Stimulated activated CD4-positive, alpha-beta T cell treated with anti-CD3 and anti-CD28 coated beads, Interleukin-15, amount 100 ng/mL, for 1 hour (primary cell): ENCODE results near the gene PDLIM5.
"Not testable (repeated sequence)": the region's sequence is repeated elsewhere in the genome, so short reads cannot be mapped to it uniquely, and the experiment has no call there.

Experiments
- DNase-seq, 2 donors: peaks; one replicate each; pipeline ENCODE4 v3.0.0-alpha.2; 2020; ENCODE audit warnings: low read depth in 1 of 2, low spot score in 1 of 2

PDLIM5 gene

GRCh38 chr4:94459462-94460161 is 7.9 kb downstream of the PDLIM5 start:
- DNase-seq: no peak

DNA sequence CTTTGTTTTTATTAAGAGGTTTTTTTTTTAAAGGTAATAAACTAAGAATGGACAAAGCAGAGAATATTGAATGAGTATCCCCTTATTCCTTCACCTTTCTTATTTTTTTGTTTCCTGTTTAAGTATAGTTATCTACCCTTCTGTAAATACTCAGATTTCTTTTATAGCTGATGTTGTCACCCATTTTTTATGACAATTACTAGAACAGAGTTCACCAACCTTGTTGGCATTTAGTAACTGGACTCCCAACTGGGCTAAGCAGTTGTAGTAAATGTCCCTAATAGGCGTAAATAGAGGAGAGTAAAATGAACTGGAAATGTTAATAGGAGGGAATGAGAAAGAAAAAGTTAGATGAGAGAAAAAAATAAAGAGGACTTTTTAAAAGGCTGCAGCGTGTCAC is 9.8 kb downstream of the PDLIM5 start:
- DNase-seq: no peak

GRCh38 chr4:94462572-94462971 is 10.8 kb downstream of the PDLIM5 start:
- no peak for DNase-seq

GRCh38 chr4:94463771-94464170 is 12.0 kb downstream of the PDLIM5 start:
- no peak for DNase-seq

DNA sequence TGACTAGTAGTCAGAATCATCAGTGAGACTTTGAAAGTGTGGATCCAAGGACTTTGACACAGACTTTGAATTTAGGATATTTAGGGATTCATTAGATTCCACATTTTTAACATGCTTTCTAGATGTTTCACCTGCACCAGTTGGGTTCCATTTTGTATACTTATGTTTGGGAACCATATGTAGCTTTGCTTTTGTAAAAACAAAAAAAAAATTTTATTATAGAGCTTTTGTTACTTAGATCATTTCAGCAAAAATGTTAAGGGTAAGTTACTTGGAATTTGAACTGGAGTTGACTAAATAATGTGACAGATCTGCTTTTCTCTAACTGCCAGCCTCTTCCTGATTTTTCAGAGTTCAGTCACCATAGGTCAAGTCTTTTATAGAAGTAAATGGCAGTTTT is 14.6 kb downstream of the PDLIM5 start:
- DNase-seq: no peak

DNA sequence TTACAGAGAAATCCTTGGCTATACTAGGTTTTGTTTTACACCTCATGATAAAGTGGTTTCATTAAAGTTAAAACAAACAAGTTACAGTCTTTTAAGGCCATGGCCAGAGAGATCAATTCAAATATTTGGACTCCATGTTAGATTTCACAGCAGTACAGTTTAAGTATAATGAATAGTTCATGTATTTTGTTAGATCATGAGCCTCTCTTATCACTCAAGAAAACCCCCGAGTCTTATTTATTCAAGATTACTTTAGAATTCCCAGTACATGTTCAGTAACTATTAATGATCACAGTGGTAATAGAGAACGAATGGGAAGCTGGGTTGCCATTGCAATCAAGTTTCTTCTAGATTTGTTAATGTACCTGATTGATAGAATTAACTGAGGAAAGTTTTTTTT is 15.2 kb downstream of the PDLIM5 start:
- DNase-seq: no peak

DNA sequence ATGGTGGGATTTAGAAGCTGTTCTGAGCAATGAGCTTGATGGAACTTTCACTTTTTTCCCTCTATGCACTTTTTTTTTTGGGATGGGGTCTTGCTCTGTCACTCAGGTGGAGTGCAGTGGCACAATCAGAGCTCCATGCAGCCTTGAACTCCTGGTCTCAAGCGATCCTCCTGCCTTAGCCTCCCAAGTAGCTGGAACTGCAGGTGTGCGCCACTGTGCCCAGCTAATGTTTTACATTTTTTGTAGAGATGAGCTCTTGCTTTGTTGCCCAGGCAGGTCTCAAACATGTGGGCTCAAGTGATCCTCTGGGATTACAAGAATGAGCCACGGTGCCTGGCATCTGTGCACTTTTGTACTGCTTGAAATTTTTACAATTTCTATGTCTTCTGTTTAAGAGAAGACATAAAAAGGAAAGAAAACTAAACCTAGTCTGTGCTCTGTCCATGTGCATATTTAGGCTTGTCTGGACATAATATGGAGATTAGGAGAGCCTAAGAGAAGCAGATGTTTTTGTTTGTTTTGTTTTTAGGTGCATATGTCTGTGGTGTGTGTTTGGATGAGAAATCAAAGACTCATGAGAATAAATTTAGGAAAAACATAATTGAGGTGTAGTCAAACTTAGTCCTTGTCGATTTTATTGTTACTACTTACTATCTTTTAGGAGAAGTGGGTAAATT is 16.5 kb downstream of the PDLIM5 start:
- DNase-seq: no peak

DNA sequence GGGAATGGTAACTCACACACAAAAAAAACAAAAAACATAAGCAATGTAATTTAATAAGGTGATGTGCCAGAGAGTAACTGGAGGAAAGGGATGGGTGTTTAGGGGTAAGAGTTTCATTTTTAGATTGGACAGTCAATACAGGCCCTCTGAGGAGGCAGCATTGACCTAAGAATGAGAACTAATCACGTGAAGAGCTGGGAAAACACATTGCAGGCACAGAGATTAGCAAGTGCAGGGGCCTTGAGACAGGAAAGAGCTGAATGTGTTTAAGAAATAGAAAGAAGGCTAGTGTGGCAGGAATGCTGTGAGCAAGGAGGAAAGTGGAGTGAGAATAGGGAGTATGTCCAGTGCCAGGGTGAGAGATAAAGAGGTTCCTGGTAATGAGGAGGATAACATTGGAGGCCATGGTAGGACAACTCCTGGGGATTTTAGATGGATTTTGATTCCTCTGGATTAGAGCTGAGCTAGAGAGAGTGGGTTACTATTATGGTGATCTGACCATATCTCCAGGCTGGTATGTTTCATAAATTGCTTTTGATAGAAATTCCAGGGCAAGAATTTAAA is 17.6 kb downstream of the PDLIM5 start:
- DNase-seq: no peak

DNA sequence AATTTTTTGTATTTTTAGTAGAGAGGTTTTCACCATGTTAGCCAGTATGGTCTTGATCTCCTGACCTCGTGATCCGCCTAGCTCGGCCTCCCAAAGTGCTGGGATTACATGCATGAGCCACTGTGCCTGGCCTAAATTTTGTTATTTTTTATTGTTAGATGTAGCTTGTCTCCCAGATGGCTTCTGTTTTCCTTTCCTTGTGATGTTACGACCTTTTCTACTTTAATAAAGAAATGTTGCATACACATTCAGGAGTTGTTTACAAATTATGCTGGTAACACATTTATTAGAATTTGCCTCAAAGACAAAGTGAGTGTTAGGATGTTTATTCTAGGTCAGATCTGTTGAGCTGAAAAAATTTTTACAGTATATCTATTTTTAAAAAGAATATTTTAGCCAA is 18.4 kb downstream of the PDLIM5 start:
- no peak for DNase-seq

DNA sequence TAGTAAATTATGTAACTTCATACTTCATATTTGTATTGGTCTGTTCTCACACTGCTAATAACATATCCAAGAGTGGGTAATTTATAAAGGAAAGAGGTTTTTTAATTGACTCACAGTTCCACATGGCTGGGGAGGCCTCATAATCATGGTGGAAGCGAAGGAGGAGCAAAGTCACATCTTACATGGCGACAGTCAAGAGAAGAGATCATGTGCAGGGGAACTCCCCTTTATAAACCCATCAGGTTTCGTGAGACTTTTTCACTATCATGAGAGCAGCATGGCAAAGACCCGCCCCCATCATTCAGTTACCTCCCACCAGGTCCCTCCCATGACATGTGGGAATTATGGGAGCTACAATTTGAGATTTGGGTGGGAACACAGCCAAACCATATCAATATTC is 19.0 kb downstream of the PDLIM5 start:
- DNase-seq: not testable (repeated sequence)

- DNase-seq: no peak
These were observed 20.5 kb downstream of the PDLIM5 start for GRCh38 chr4:94472056-94472826.

GRCh38 chr4:94475050-94475449 is 23.3 kb downstream of the PDLIM5 start:
- DNase-seq: no peak

- DNase-seq: no peak
These were observed 24.1 kb downstream of the PDLIM5 start for GRCh38 chr4:94475794-94476193.

DNA sequence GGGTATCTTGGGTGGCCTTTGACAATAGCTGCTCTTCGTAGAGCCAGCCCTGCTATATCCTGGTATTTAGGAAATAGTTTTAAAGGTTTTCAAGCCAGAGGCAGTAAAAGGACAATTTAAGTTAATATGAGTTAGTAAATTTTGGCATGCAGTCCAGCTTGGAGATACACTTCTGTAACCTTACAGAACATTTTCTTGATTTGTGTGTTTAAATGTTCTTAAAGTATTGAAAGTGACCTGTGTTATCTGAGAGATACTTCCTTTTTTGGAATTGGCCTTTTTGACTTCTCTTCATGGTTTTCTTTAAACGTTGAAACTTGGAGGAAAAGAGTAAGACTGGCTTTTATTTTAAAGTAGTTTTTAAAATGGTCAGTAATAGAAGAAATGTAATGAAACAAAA is 25.5 kb downstream of the PDLIM5 start:
- no peak for DNase-seq

DNA sequence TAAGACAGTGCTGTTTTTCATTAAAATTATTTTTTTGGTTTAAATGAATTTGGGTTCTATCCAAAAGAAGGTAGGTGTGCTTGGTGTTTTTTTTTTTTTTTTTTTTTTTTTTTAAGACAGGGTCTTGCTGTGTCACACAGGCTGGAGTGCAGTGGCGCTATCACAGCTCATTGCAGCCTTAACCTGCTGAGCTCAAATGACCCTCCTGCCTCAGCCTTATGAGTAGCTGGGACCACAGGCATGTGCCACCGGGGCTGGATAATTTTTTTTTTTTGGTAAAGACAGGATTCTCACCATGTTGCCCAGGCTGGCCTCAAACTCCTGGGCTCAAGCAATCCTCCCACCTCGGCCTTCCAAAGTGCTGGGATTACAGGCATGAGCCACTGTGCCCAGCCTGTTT is 27.1 kb downstream of the PDLIM5 start:
- DNase-seq: not testable (repeated sequence)

DNA sequence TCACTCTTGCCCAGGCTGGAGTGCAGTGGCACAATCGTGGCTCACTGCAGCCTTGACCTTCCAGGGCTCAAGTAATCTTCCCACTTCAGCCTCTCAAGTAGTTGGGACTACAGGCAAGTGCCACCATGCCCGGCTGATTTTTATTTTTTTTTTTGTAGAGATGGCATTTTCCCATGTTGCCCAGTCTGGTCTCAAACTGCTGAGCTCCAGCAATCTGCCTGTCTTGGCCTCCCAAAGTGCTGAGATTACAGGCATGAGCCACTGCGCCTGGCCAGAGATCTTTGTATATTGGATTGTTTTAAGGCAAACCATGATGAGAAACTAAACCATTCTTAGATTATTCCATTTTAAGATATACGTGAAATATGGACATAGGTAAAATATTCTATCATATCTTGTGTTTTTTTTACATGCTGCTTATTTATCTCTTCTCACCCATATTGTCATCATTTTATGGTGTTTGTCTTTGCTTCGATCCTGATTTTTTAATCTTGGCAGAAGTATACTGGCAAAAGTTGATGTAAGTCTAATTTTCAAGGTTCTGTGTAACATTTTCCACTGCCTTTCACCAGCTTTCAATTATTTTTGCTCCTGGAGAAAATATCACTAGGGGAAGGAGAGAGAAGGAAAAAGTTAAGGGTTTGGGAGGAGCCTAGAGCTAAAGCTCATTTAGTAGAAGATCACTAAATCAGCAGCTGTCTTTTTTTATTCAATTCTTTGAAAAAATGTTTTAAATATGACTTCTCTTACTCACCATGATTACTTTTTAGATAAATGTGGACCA is 27.8 kb downstream of the PDLIM5 start:
- no peak for DNase-seq

GRCh38 chr4:94480362-94480951 is 28.7 kb downstream of the PDLIM5 start:
- no peak for DNase-seq

GRCh38 chr4:94483895-94484294 is 32.2 kb downstream of the PDLIM5 start:
- DNase-seq: no peak

GRCh38 chr4:94484818-94485217 is 33.1 kb downstream of the PDLIM5 start:
- no peak for DNase-seq

GRCh38 chr4:94486372-94486801 is 34.6 kb downstream of the PDLIM5 start:
- DNase-seq: no peak

DNA sequence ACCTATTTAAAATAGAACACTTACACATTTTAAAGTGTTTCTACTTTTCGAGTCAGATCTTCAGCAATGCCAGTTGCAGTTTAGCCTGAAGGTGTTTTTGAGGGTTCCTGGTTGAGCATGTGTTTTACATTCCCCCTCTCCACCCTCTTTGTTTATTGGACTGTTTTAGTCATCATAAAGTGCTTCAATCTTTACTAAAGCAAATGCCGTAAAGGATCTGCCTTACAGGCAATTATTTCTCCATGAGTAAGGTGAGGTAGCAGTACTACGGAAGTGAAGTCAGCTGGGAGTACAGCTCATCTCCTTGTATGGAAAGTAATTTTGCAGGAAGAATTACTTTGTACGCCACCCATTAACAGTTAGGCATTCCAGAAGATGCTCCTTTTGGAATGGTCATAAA is 36.9 kb downstream of the PDLIM5 start:
- DNase-seq: no peak
